ENCODE data around the gene ECE1. TPM values are rescaled to one million over a fixed set of nuclear protein-coding genes. Genes with fewer than 3 reads are reported as not detected.
"Not testable (repeated sequence)": the region's sequence is repeated elsewhere in the genome, so short reads cannot be mapped to it uniquely, and the experiment has no call there.

The ECE1 gene
- total and polyA plus RNA-seq, 2 donors (not counting 1 experiment from before 2014, with no cell fraction given), result 131 to 138 TPM

GRCh38 chr1:21233490-21233889 lies 56.8 kb downstream of the ECE1 start:
- no peak overlapping the region for H3K9ac ChIP-seq (ENCODE audit: insufficient read depth, low read length)
- H3K36me3 ChIP-seq (ENCODE audit: control insufficient read depth, insufficient read depth, low read length), result peaks cover 29% of the 10 kb centered on the region
- no peaks in the 10 kb centered on the region for H3K9me3 ChIP-seq (ENCODE audit: control insufficient read depth, insufficient read depth, low read depth, low read length)
- H3K27ac ChIP-seq (ENCODE audit: insufficient read depth, low read length), result no peak overlapping the region
- no peak overlapping the region for H3K4me3 ChIP-seq (replicated peaks in 1 of 4; ENCODE audit: control extremely low read depth in 1 of 4, insufficient read depth in 1 of 4, low read depth in 3 of 4, low read length in 4 of 4)
- no peak for TF ChIP-seq CTCF (conservative IDR thresholded peaks at IDR 0.05 in 1 of 2, IDR thresholded peaks at IDR 0.05 in 1 of 2; ENCODE audit: low read depth in 1 of 2, low read length in 2 of 2)
- no peak for TF ChIP-seq EZH2 (IDR thresholded peaks at IDR 0.05; ENCODE audit: low read length, missing control alignments)
- H2AFZ ChIP-seq (ENCODE audit: low read length), result no peak overlapping the region
- H3K4me2 ChIP-seq (ENCODE audit: extremely low read depth, insufficient read depth, low read length), result no peak overlapping the region
- H3K4me1 ChIP-seq (ENCODE audit: control insufficient read depth, extremely low read depth, insufficient read depth, low read length), result no peaks in the 10 kb centered on the region
- no peaks in the 10 kb centered on the region for H3K27me3 ChIP-seq (ENCODE audit: control insufficient read depth, insufficient read depth, low read length)
- no peak for DNase-seq (ENCODE audit: low read depth in 2 of 2)
- H4K20me1 ChIP-seq (ENCODE audit: control insufficient read depth, extremely low read depth, insufficient read depth, low read length), result no peaks in the 10 kb centered on the region
- H3K79me2 ChIP-seq (ENCODE audit: control insufficient read depth, insufficient read depth, low read length), result no peaks in the 10 kb centered on the region

- H3K36me3 ChIP-seq (ENCODE audit: control insufficient read depth, insufficient read depth, low read length), result peaks cover 29% of the 10 kb centered on the region
- H3K4me3 ChIP-seq (replicated peaks in 1 of 4; ENCODE audit: control extremely low read depth in 1 of 4, insufficient read depth in 1 of 4, low read depth in 3 of 4, low read length in 4 of 4), result no peak overlapping the region
Measured at GRCh38 chr1:21232044-21232443, 58.2 kb downstream of the ECE1 start.

GRCh38 chr1:21229246-21230000 lies 60.8 kb downstream of the ECE1 start:
- Histone ChIP-seq H3K9me3 (ENCODE audit: control insufficient read depth, insufficient read depth, low read depth, low read length) (no peaks in the 10 kb centered on the region), H4K20me1 (ENCODE audit: control insufficient read depth, extremely low read depth, insufficient read depth, low read length) (no peaks in the 10 kb centered on the region), H3K9ac (ENCODE audit: insufficient read depth, low read length) (no peak overlapping the region), H3K4me3 (replicated peaks in 1 of 4; ENCODE audit: control extremely low read depth in 1 of 4, insufficient read depth in 1 of 4, low read depth in 3 of 4, low read length in 4 of 4) (no peak overlapping the region), H3K27ac (ENCODE audit: insufficient read depth, low read length) (no peak overlapping the region), H2AFZ (ENCODE audit: low read length) (no peak overlapping the region), H3K27me3 (ENCODE audit: control insufficient read depth, insufficient read depth, low read length) (no peaks in the 10 kb centered on the region), H3K36me3 (ENCODE audit: control insufficient read depth, insufficient read depth, low read length) (peaks cover 30% of the 10 kb centered on the region), H3K79me2 (ENCODE audit: control insufficient read depth, insufficient read depth, low read length) (no peaks in the 10 kb centered on the region), H3K4me2 (ENCODE audit: extremely low read depth, insufficient read depth, low read length) (no peak overlapping the region), H3K4me1 (ENCODE audit: control insufficient read depth, extremely low read depth, insufficient read depth, low read length) (no peaks in the 10 kb centered on the region)
- no peak for TF ChIP-seq EZH2 (IDR thresholded peaks at IDR 0.05; ENCODE audit: low read length, missing control alignments)
- no peak for TF ChIP-seq CTCF (conservative IDR thresholded peaks at IDR 0.05 in 1 of 2, IDR thresholded peaks at IDR 0.05 in 1 of 2; ENCODE audit: low read depth in 1 of 2, low read length in 2 of 2)
- peak; percentile 36 to 73 for DNase-seq (ENCODE audit: low read depth in 2 of 2)

More at GRCh38 chr1:21232044-21232443, 58.2 kb downstream of the ECE1 start:
- H3K9ac ChIP-seq (ENCODE audit: insufficient read depth, low read length), result no peak overlapping the region
- H2AFZ ChIP-seq (ENCODE audit: low read length), result no peak overlapping the region
- H3K9me3 ChIP-seq (ENCODE audit: control insufficient read depth, insufficient read depth, low read depth, low read length), result no peaks in the 10 kb centered on the region
- no peaks in the 10 kb centered on the region for H3K4me1 ChIP-seq (ENCODE audit: control insufficient read depth, extremely low read depth, insufficient read depth, low read length)
- TF ChIP-seq CTCF (conservative IDR thresholded peaks at IDR 0.05 in 1 of 2, IDR thresholded peaks at IDR 0.05 in 1 of 2; ENCODE audit: low read depth in 1 of 2, low read length in 2 of 2) (peak; percentile 68 to 75), EZH2 (IDR thresholded peaks at IDR 0.05; ENCODE audit: low read length, missing control alignments) (no peak)
- H3K4me2 ChIP-seq (ENCODE audit: extremely low read depth, insufficient read depth, low read length), result no peak overlapping the region
- peak; percentile 41 to 74 for DNase-seq (ENCODE audit: low read depth in 2 of 2)
- H3K27me3 ChIP-seq (ENCODE audit: control insufficient read depth, insufficient read depth, low read length), result no peaks in the 10 kb centered on the region
- no peaks in the 10 kb centered on the region for H4K20me1 ChIP-seq (ENCODE audit: control insufficient read depth, extremely low read depth, insufficient read depth, low read length)
- no peak overlapping the region for H3K27ac ChIP-seq (ENCODE audit: insufficient read depth, low read length)
- H3K79me2 ChIP-seq (ENCODE audit: control insufficient read depth, insufficient read depth, low read length), result no peaks in the 10 kb centered on the region

- H3K79me2 ChIP-seq (ENCODE audit: control insufficient read depth, insufficient read depth, low read length); H2AFZ ChIP-seq (ENCODE audit: low read length); H3K27ac ChIP-seq (ENCODE audit: insufficient read depth, low read length); H3K9ac ChIP-seq (ENCODE audit: insufficient read depth, low read length); H3K27me3 ChIP-seq (ENCODE audit: control insufficient read depth, insufficient read depth, low read length); DNase-seq (ENCODE audit: low read depth in 2 of 2); H3K4me3 ChIP-seq (replicated peaks in 1 of 4; ENCODE audit: control extremely low read depth in 1 of 4, insufficient read depth in 1 of 4, low read depth in 3 of 4, low read length in 4 of 4); H3K4me2 ChIP-seq (ENCODE audit: extremely low read depth, insufficient read depth, low read length); H3K9me3 ChIP-seq (ENCODE audit: control insufficient read depth, insufficient read depth, low read depth, low read length); H4K20me1 ChIP-seq (ENCODE audit: control insufficient read depth, extremely low read depth, insufficient read depth, low read length); H3K4me1 ChIP-seq (ENCODE audit: control insufficient read depth, extremely low read depth, insufficient read depth, low read length): not testable (repeated sequence)
- H3K36me3 ChIP-seq (ENCODE audit: control insufficient read depth, insufficient read depth, low read length), result peaks cover 27% of the 10 kb centered on the region
Measured at GRCh38 chr1:21228224-21228623, 62.0 kb downstream of the ECE1 start.
